ENCODE data around the gene GINS1.

GRCh38 chr20:25390538-25391528 is 16.6 kb upstream of the GINS1 start, which contains the start of gene ABHD12:
- TF ChIP-seq, protein P1, sequence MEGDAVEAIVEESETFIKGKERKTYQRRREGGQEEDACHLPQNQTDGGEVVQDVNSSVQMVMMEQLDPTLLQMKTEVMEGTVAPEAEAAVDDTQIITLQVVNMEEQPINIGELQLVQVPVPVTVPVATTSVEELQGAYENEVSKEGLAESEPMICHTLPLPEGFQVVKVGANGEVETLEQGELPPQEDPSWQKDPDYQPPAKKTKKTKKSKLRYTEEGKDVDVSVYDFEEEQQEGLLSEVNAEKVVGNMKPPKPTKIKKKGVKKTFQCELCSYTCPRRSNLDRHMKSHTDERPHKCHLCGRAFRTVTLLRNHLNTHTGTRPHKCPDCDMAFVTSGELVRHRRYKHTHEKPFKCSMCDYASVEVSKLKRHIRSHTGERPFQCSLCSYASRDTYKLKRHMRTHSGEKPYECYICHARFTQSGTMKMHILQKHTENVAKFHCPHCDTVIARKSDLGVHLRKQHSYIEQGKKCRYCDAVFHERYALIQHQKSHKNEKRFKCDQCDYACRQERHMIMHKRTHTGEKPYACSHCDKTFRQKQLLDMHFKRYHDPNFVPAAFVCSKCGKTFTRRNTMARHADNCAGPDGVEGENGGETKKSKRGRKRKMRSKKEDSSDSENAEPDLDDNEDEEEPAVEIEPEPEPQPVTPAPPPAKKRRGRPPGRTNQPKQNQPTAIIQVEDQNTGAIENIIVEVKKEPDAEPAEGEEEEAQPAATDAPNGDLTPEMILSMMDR (IDR thresholded peaks at IDR 0.05), result no peak
- no peak for TF ChIP-seq POLR2A (IDR thresholded peaks at IDR 0.05)
